Measurements from ENCODE around the gene MPEG1.
A peak's percentile ranks its signal among the peaks of the same experiment; 100 is the strongest.

MPEG1 gene

GRCh38 chr11:59188954-59189353, 23.8 kb downstream of the MPEG1 start:
- no peak for DNase-seq (ENCODE audit: low spot score)

GRCh38 chr11:59187587-59187986, 25.1 kb downstream of the MPEG1 start:
- no peak for DNase-seq (ENCODE audit: low spot score)

GRCh38 chr11:59187035-59187434, 25.7 kb downstream of the MPEG1 start:
- DNase-seq (ENCODE audit: low spot score) = no peak

GRCh38 chr11:59186130-59186594, 26.6 kb downstream of the MPEG1 start:
- peak; percentile 82 for DNase-seq (ENCODE audit: low spot score)

GRCh38 chr11:59185386-59185945, 27.3 kb downstream of the MPEG1 start:
- no peak for DNase-seq (ENCODE audit: low spot score)

GRCh38 chr11:59184691-59185339, 27.9 kb downstream of the MPEG1 start:
- DNase-seq (ENCODE audit: low spot score) = no peak

- no peak for DNase-seq (ENCODE audit: low spot score)
Measured at GRCh38 chr11:59183771-59184170, 29.0 kb downstream of the MPEG1 start.

- DNase-seq (ENCODE audit: low spot score) = peak; percentile 50
Measured at GRCh38 chr11:59182457-59183151, 30.1 kb downstream of the MPEG1 start.

GRCh38 chr11:59181746-59182456, 30.8 kb downstream of the MPEG1 start:
- no peak for DNase-seq (ENCODE audit: low spot score)

GRCh38 chr11:59180907-59181306, 31.8 kb downstream of the MPEG1 start:
- no peak for DNase-seq (ENCODE audit: low spot score)

GRCh38 chr11:59180168-59180776, 32.5 kb downstream of the MPEG1 start:
- no peak for DNase-seq (ENCODE audit: low spot score)

GRCh38 chr11:59179121-59179520, 33.6 kb downstream of the MPEG1 start:
- no peak for DNase-seq (ENCODE audit: low spot score)

GRCh38 chr11:59178402-59178801, 34.3 kb downstream of the MPEG1 start:
- DNase-seq (ENCODE audit: low spot score) = no peak

GRCh38 chr11:59176330-59176729, 36.4 kb downstream of the MPEG1 start:
- DNase-seq (ENCODE audit: low spot score) = no peak

GRCh38 chr11:59175091-59175501, 37.6 kb downstream of the MPEG1 start:
- no peak for DNase-seq (ENCODE audit: low spot score)

- peak; percentile 45 for DNase-seq (ENCODE audit: low spot score)
Measured at GRCh38 chr11:59174664-59175033, 38.1 kb downstream of the MPEG1 start.

GRCh38 chr11:59173964-59174663, 38.6 kb downstream of the MPEG1 start:
- DNase-seq (ENCODE audit: low spot score) = peak; percentile 66

- peak; percentile 30 for DNase-seq (ENCODE audit: low spot score)
Measured at GRCh38 chr11:59173080-59173963, 39.4 kb downstream of the MPEG1 start.

- DNase-seq (ENCODE audit: low spot score) = peak; percentile 37
Measured at GRCh38 chr11:59172345-59173079, 40.2 kb downstream of the MPEG1 start.

All from HuH-7 (cell line).